H54 (cell line): ENCODE data around the gene TRMT6.

ENCODE experiments used
- DNase-seq: peaks from one replicate; pipeline ENCODE4 v3.0.0; 2011; ENCODE audit warnings: low spot score, mixed read lengths; ENCODE audit not compliant: insufficient read length
- FAIRE-seq: peaks from 3 replicates; lab custom pipeline; 2011; peaks lifted over from hg19 to GRCh38; lab: Jason Lieb, UNC
- POLR2A ChIP-seq: IDR thresholded peaks from 2 replicates; pipeline ENCODE4 v1.6.1; 2011; ENCODE audit warnings: low read depth, mild to moderate bottlenecking, low read length

Gene TRMT6

GRCh38 chr20:5899444-5899843 lies 50.9 kb downstream of the TRMT6 start:
- DNase-seq (no peak), FAIRE-seq (no peak)
- TF ChIP-seq POLR2A: no peak

DNA sequence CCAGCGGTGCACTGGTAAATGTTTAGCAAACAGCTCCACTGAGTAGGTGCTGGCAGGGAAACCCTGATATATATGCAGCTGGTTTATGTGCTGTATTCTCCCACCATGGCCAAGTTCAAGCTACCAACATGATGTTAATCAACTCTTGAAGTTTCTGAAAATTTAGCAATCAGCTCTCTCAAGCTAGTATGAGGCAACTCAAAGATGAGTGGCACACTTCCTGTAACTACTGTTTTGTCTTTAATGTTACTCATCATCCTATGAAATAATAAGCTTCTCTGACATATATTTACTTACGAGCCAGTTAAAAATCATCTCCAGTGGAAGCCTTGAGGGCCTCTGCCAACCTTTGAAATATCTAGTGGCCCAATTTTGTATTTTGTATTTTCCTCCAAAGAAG lies 54.7 kb downstream of the TRMT6 start:
- no peak for FAIRE-seq
- TF ChIP-seq POLR2A: no peak
- no peak for DNase-seq

DNA sequence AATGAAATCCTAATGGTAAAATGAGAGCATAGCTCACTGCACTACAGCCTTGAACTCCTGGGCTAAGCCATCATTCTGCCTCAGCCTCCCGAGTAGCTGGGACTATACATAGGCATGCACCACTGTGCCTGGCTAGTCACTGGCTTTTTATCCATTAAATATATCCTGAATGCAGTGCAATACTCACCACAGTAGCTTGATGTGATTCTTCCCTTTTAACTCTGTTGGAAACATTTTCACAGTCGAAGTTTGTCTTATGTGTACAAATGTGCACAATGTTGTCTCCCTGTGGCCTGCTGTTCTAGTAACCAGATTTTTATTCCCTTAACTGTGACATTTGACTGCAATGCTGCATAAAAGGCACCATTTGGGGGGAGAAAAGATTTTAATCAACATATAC lies 56.7 kb downstream of the TRMT6 start:
- no peak for TF ChIP-seq POLR2A
- FAIRE-seq (no peak), DNase-seq (no peak)

DNA sequence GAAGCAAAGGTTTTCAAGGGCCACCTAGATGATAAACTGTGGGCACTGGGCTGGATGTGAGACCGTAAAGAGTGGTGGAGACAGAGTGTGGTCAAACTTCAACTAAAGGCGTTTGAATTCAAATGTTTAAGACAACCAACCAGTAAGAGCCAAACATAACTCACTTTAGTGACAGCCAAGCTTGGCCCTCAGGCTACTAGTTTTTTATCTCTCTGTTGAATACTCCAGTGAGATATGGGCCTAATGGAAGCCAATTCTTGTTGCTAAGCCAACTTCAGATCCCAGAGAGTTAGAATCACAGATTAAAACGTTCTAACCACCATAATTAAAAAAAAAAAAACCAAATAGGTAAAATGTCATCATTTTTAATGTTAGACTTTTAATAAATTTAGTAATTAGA lies 57.3 kb downstream of the TRMT6 start:
- no peak for TF ChIP-seq POLR2A
- FAIRE-seq: no peak

GRCh38 chr20:5890773-5891441 lies 59.4 kb downstream of the TRMT6 start:
- no peak for DNase-seq
- FAIRE-seq: no peak
- TF ChIP-seq POLR2A: no peak

More for the DNA sequence above, 57.3 kb downstream of the TRMT6 start:
- no peak for DNase-seq

DNA sequence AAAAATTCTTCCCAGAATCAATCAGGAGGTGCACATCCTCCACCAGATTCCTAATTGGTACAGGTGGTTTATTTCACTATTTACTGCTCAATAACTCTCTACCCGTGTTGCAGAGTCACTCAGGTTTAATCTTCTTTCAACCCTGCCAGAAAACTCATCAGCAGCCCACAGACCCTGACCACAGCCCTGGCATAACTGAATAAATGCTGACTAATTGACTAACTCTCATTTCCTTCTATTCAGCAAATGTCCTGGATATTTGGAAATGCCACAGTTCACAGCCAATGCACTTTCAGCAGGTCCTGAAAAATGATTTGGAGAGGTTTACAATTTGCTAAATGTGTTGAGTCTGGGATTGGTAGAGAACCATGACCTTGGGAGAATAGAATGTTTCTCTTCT lies 62.3 kb downstream of the TRMT6 start:
- TF ChIP-seq POLR2A: no peak
- FAIRE-seq (no peak), DNase-seq (no peak)

GRCh38 chr20:5887386-5887785 lies 62.9 kb downstream of the TRMT6 start:
- DNase-seq (no peak), FAIRE-seq (no peak)
- TF ChIP-seq POLR2A: no peak
